GM18861 (cell line): ENCODE data around the gene ACBD6.

ENCODE experiments used
- ATAC-seq: cut with Tn5 transposase; IDR thresholded peaks from one replicate; pipeline ENCODE4 v1.9.1; 2021; ENCODE audit not compliant: unreplicated experiment

The ACBD6 gene

GRCh38 chr1:180376800-180377199, 125.6 kb downstream of the ACBD6 start:
- no peak for ATAC-seq

GRCh38 chr1:180376253-180376652, 126.1 kb downstream of the ACBD6 start:
- ATAC-seq, result no peak

GRCh38 chr1:180372728-180373127, 129.6 kb downstream of the ACBD6 start:
- no peak for ATAC-seq

- ATAC-seq, result no peak
These were observed 131.8 kb downstream of the ACBD6 start for GRCh38 chr1:180370597-180370996.

- no peak for ATAC-seq
These were observed 132.2 kb downstream of the ACBD6 start for GRCh38 chr1:180370188-180370587.

- no peak for ATAC-seq
These were observed 133.3 kb downstream of the ACBD6 start for GRCh38 chr1:180369061-180369460.

- ATAC-seq, result no peak
These were observed 135.9 kb downstream of the ACBD6 start for GRCh38 chr1:180366371-180367068.

- no peak for ATAC-seq
These were observed 137.3 kb downstream of the ACBD6 start for GRCh38 chr1:180365039-180365438.

GRCh38 chr1:180363246-180363995, 139.0 kb downstream of the ACBD6 start:
- ATAC-seq, result no peak

GRCh38 chr1:180360333-180361075, 141.9 kb downstream of the ACBD6 start:
- ATAC-seq, result no peak

GRCh38 chr1:180358649-180359048, 143.7 kb downstream of the ACBD6 start:
- ATAC-seq, result no peak

GRCh38 chr1:180353945-180354344, 148.4 kb downstream of the ACBD6 start:
- no peak for ATAC-seq

GRCh38 chr1:180352588-180352987, 149.8 kb downstream of the ACBD6 start:
- ATAC-seq, result no peak

GRCh38 chr1:180352021-180352420, 150.4 kb downstream of the ACBD6 start:
- no peak for ATAC-seq

- no peak for ATAC-seq
These were observed 157.2 kb downstream of the ACBD6 start for GRCh38 chr1:180345148-180345547.

GRCh38 chr1:180343921-180344769, 158.2 kb downstream of the ACBD6 start:
- ATAC-seq, result peak; percentile 74

GRCh38 chr1:180327089-180327488, 175.3 kb downstream of the ACBD6 start:
- ATAC-seq, result no peak

- no peak for ATAC-seq
These were observed 189.5 kb downstream of the ACBD6 start for GRCh38 chr1:180312926-180313325.

- no peak for ATAC-seq
These were observed 191.2 kb downstream of the ACBD6 start for GRCh38 chr1:180311011-180311730.

- no peak for ATAC-seq
These were observed 192.3 kb downstream of the ACBD6 start for GRCh38 chr1:180310095-180310494.
